HCT116 (cell line): ENCODE results near the gene EPHB4. TPM values are rescaled to one million over a fixed set of nuclear protein-coding genes. Genes with fewer than 3 reads are reported as not detected.

Experiments
- ATAC-seq: fragments of 200-7000 bp; cut with Tn5 transposase; 2 replicates; pipeline ENCODE4 v1.9.1; 2020; ENCODE audit warnings: mild to moderate bottlenecking, moderate library complexity
- BruUV-seq: library from RNA; stranded (reverse); fragments of 400-500 nt; replicated peaks from 2 replicates; lab custom pipeline; 2021; lab: Mats Ljungman, UMichigan
- CTCF ChIA-PET: fragments of 300-600 bp; sonication (Branson Sonifier 250); formaldehyde crosslinking; loops from one replicate; lab custom pipeline; 2021; ENCODE audit warnings: antibody characterized with exemption; lab: Charles Lee
- POLR2A ChIA-PET: fragments of 300-600, 350-600 bp; sonication (Branson Sonifier 250); formaldehyde crosslinking; loops from one replicate; lab custom pipeline; 2021; ENCODE audit warnings: antibody characterized with exemption; lab: Charles Lee
- RAD21 ChIA-PET, 2 experiments: fragments of 300-600 bp; sonication (Branson Sonifier 250); formaldehyde crosslinking; loops; one replicate each; lab custom pipeline; 2023; ENCODE audit warnings: low total read pairs in 2 of 2; ENCODE audit not compliant: uncharacterized antibody in 2 of 2, unreplicated experiment in 2 of 2, low non-redundant PET in 1 of 2; lab: Charles Lee
- DNase-seq: peaks from one replicate; pipeline ENCODE4 v3.0.0-alpha.2; 2010; ENCODE audit warnings: low read depth, low spot score
- H2AFZ ChIP-seq: fragments of 200-600 bp; shearing (Covaris generic), sonication (generic); 2 replicates; pipeline ENCODE4 v1.6.1; 2017; ENCODE audit warnings: low read depth, mixed run types, mixed read lengths, antibody characterized with exemption, low read length; ENCODE audit not compliant: poor library complexity, severe bottlenecking
- H3K27ac ChIP-seq: 2 replicates; pipeline ENCODE4 v1.5.1; 2012; ENCODE audit warnings: low read depth, low read length
- H3K27me3 ChIP-seq: fragments of 200-600 bp; sonication (generic); 2 replicates; pipeline ENCODE4 v1.6.1; 2016; ENCODE audit warnings: mixed run types, low read length, mixed read lengths; ENCODE audit not compliant: insufficient read depth
- H3K36me3 ChIP-seq, 2 experiments: fragments of 200-500 bp in 1 of 2; fragments of 200-600 bp in 1 of 2; sonication (Bioruptor generic) in 1 of 2; sonication (generic) in 1 of 2; 2 replicates each; pipeline versions ENCODE4 v1.5.1 to v1.6.1; 2014 to 2016; ENCODE audit warnings: low read length in 2 of 2, inconsistent platforms in 1 of 2, mixed read lengths in 1 of 2, mixed run types in 1 of 2; ENCODE audit not compliant: insufficient read depth in 2 of 2, control insufficient read depth in 1 of 2
- H3K4me1 ChIP-seq, 2 experiments: fragments of 200-600 bp in 1 of 2; sonication (generic) in 1 of 2; 2 replicates each; pipeline versions ENCODE4 v1.5.1 to v1.6.1; 2012 to 2017; ENCODE audit warnings: low read length in 2 of 2, inconsistent platforms in 1 of 2, mild to moderate bottlenecking in 1 of 2, mixed read lengths in 1 of 2, mixed run types in 1 of 2, moderate library complexity in 1 of 2; ENCODE audit not compliant: insufficient read depth in 2 of 2, control insufficient read depth in 1 of 2
- H3K4me2 ChIP-seq: fragments of 200-600 bp; sonication (generic); 2 replicates; pipeline ENCODE4 v1.6.1; 2017; ENCODE audit warnings: mixed run types, low read length, mixed read lengths
- H3K4me3 ChIP-seq, 2 experiments: fragments of 200-600 bp in 1 of 2; sonication (generic) in 1 of 2; replicated peaks in 1 of 2; 2 replicates each; pipeline ENCODE4 v1.5.1; 2011 to 2016; ENCODE audit warnings: low read length in 2 of 2, control low read depth in 1 of 2, low read depth in 1 of 2, mild to moderate bottlenecking in 1 of 2, mixed read lengths in 1 of 2, mixed run types in 1 of 2
- H3K79me2 ChIP-seq: fragments of 200-600 bp; sonication (generic); 2 replicates; pipeline ENCODE4 v1.6.1; 2017; ENCODE audit warnings: mild to moderate bottlenecking, mixed run types, low read length, moderate library complexity, mixed read lengths; ENCODE audit not compliant: insufficient read depth
- H3K9ac ChIP-seq: fragments of 200-600 bp; sonication (generic); 2 replicates; pipeline ENCODE4 v1.6.1; 2016; ENCODE audit warnings: low read length, mixed read lengths
- H3K9me2 ChIP-seq: fragments of 200-600 bp; sonication (generic), shearing (Covaris generic); 2 replicates; pipeline ENCODE4 v1.6.1; 2017; ENCODE audit warnings: mixed run types, mild to moderate bottlenecking, moderate library complexity; ENCODE audit not compliant: insufficient read depth
- H3K9me3 ChIP-seq, 2 experiments: fragments of 200-500 bp in 1 of 2; fragments of 200-600 bp in 1 of 2; sonication (Bioruptor generic) in 1 of 2; sonication (generic) in 1 of 2; 2 replicates each; pipeline ENCODE4 v1.6.1; 2014 to 2017; ENCODE audit warnings: low read length in 2 of 2, mixed read lengths in 2 of 2, inconsistent platforms in 1 of 2, low read depth in 1 of 2, mild to moderate bottlenecking in 1 of 2, mixed run types in 1 of 2, moderate library complexity in 1 of 2; ENCODE audit not compliant: control insufficient read depth in 1 of 2, insufficient read depth in 1 of 2
- H4K20me1 ChIP-seq: fragments of 200-600 bp; sonication (generic), shearing (Covaris generic); 2 replicates; pipeline ENCODE4 v1.6.1; 2017; ENCODE audit warnings: mixed run types, mild to moderate bottlenecking, moderate library complexity; ENCODE audit not compliant: insufficient read depth
- EZH2phosphoT487 ChIP-seq: fragments of 200-600 bp; IDR thresholded peaks from 2 replicates; pipeline ENCODE4 v1.6.1; 2018; ENCODE audit warnings: antibody characterized with exemption, borderline replicate concordance
- FOSL1 ChIP-seq: IDR thresholded peaks from 2 replicates; pipeline ENCODE4 v1.6.1; 2012; ENCODE audit warnings: low read depth
- REST ChIP-seq: IDR thresholded peaks from 2 replicates; pipeline ENCODE4 v1.6.1; 2012; ENCODE audit warnings: low read depth
- TCF7L2 ChIP-seq: IDR thresholded peaks from 2 replicates; pipeline ENCODE4 v1.7.0; 2011; ENCODE audit warnings: borderline replicate concordance, inconsistent platforms; ENCODE audit not compliant: insufficient read depth, insufficient read length; ENCODE audit errors: extremely low read depth
- intact Hi-C: fragments of 100-400 bp; cut with micrococcal nuclease; formaldehyde crosslinking; loops from 2 replicates; pipeline ENCODE4 v1.10.0; 2022
- total RNA-seq: library from RNA; stranded (reverse); gene quantifications from one replicate; pipeline ENCODE4 v1.2.1, GENCODE V29; 2021; ENCODE audit not compliant: unreplicated experiment

EPHB4 gene
- total RNA-seq, 1 experiment from 2014 or later: 61.1 TPM

GRCh38 chr7:100823534-100823933 is 3.8 kb downstream of the EPHB4 start:
- Histone ChIP-seq H2AFZ (no peak overlapping the region), H3K27ac (no peak overlapping the region; the same call in 1 of the 2 replicates), H3K4me1 (peaks cover 8 to 24% of the 10 kb centered on the region in 2 experiments; a peak in 3 of 4 replicates), H3K9me2 (no peaks in the 10 kb centered on the region), H3K27me3 (no peaks in the 10 kb centered on the region), H3K4me2 (no peak overlapping the region), H4K20me1 (no peaks in the 10 kb centered on the region), H3K9me3 (no peaks in the 10 kb centered on the region), H3K9ac (no peak overlapping the region), H3K4me3 (no peak overlapping the region), H3K36me3 (peaks cover 27% of the 10 kb centered on the region in 2 experiments; a peak in 3 of 4 replicates), H3K79me2 (peaks cover 32% of the 10 kb centered on the region)
- ChIA-PET CTCF (no interaction called here), POLR2A (no interaction called here), RAD21 (no interaction called here)
- no TSS peak for BruUV-seq
- intact Hi-C loops: no loop called here
- no peak for TF ChIP-seq TCF7L2
- no peak for TF ChIP-seq REST
- no peak for TF ChIP-seq FOSL1
- DNase-seq: no peak
- no peak for ATAC-seq

- POLR2A ChIA-PET: no interaction called here
Measured at GRCh38 chr7:100823140-100823525, 4.2 kb downstream of the EPHB4 start.

More at GRCh38 chr7:100823140-100823525, 4.2 kb downstream of the EPHB4 start:
- ChIA-PET RAD21 (no interaction called here), CTCF (no interaction called here)
- no peak for DNase-seq
- no peak overlapping the region for H3K9ac ChIP-seq
- no TSS peak for BruUV-seq
- no peaks in the 10 kb centered on the region for H4K20me1 ChIP-seq
- no peak overlapping the region; the same call in 1 of the 2 replicates for H3K27ac ChIP-seq
- H3K4me1 ChIP-seq: peaks cover 6 to 20% of the 10 kb centered on the region in 2 experiments; a peak in 3 of 4 replicates
- H3K36me3 ChIP-seq: peaks cover 27 to 31% of the 10 kb centered on the region in 2 experiments; a peak in 3 of 4 replicates
- peaks cover 32% of the 10 kb centered on the region for H3K79me2 ChIP-seq
- H2AFZ ChIP-seq: no peak overlapping the region
- H3K27me3 ChIP-seq: no peaks in the 10 kb centered on the region
- H3K4me2 ChIP-seq: no peak overlapping the region
- H3K9me3 ChIP-seq: no peaks in the 10 kb centered on the region
- TF ChIP-seq EZH2phosphoT487: no peak
- ATAC-seq: no peak
- intact Hi-C loops: no loop called here
- no peak overlapping the region for H3K4me3 ChIP-seq
- H3K9me2 ChIP-seq: no peaks in the 10 kb centered on the region
